Anterior cingulate cortex (tissue), 58 donors: ENCODE results near the gene TMEM256.

ENCODE experiments used
- DNase-seq, 58 donors: peaks; one replicate each; lab custom pipeline; 2025; lab: John Stamatoyannopoulos, UW

TMEM256 gene

GRCh38 chr17:7403977-7404736, at the start of gene TMEM256:
Gene TMEM256, minus strand, starts transcription at chr17:7404097. Its CDS starts 13 bp downstream, at chr17:7404084.
- DNase-seq = peak; percentile 88 to 100 (median 99)

- DNase-seq = no peak
Measured at GRCh38 chr17:7448461-7448860, 44.6 kb upstream of the TMEM256 start.

GRCh38 chr17:7445619-7445968, 41.7 kb upstream of the TMEM256 start:
- DNase-seq = no peak

DNA sequence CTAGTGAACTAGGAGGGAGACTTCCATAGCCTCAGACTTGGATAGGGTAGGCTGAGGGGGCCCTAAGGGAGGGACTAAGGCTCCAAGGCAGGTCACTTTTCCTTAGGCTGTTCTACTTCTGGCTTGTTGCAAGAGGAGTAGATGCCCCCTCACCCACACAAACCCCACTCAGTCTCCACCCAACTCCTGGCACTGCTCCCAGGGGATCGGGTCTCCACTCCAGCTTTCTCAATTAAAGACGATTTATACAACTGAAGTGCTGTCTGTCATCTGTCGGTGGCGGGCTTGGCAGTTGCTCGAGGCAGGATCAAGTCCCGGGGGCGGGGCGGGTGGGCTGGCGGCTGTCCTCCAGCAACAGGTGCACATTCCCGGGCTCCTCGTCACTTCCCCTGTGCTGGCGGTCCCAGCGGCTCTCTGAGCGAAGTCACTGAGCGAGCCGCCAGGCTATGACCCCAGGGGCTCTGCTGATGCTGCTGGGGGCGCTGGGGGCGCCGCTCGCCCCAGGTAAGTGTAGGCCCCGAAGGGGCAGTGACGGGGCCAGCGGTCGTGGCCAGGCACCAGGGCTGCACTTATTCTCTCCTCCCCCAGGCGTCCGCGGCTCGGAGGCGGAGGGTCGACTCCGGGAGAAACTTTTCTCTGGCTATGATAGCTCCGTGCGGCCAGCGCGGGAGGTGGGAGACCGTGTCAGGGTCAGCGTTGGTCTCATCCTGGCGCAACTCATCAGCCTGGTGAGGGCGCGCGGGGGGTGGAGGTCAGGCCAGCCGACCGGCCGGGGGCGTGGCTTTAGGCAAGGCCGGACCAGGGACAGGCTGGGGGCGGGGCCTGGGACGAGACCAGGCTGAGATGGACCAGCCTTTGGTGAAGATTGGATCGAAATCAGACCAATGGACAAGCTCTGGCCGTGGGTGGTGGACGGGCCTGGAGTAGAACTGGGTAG, 41.1 kb upstream of the TMEM256 start, which contains the start of gene CHRNB1:
Gene CHRNB1, plus strand, starts transcription at position 380 of the 937 bp plus-strand sequence. Its CDS starts 67 bp downstream, at position 447.
- peak in 49 of 58 donors; percentile 11 to 84 (median 56) for DNase-seq

DNA sequence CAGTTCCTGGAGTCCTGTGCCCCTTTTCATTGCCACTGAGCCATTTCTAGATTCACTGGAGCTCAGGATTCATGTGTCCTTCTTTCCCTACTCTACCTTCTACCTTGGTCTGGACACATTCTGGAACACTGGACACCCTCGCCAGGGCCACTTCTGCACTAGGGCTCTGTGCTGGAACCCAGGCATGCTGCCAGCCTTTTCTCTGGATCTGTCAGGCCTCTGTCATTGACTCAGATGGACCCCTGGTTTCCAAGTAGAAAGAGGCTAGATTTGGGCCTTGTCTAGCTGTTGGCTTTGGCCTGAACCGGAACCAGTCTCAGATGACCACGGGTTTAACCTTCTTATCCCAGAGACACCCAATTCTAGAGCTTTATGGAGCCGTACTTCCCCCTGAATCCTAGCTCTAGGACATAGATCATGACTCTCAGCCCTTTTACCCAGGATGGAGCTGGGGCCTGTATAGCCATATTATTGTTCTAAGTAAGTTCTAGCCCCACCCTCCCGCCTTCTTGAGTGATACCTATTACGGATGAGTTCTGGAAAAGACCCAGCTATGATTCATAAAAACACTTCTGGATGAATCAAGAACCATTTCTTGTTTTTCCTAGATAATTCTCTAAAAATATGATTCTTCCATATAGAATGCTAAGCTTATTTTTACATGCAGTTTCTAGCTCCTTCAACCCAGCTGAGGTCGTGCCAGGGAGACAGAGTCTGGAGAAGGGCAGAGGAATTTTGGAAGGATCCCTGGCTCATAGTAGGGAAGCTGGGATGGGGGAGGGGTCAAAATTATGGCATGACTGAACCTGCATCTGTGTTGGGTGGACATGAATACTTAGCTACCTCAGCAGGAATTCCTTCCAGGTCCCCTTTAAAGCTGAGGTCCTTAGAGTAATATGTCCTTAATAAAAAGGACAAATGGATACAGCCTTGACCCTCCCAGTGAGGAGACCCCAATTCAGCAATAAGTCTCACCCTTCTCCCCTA, 39.9 kb upstream of the TMEM256 start:
- DNase-seq = no peak

GRCh38 chr17:7442142-7442541, 38.2 kb upstream of the TMEM256 start:
- DNase-seq = no peak

GRCh38 chr17:7441266-7441665, 37.4 kb upstream of the TMEM256 start:
- no peak for DNase-seq

GRCh38 chr17:7440834-7441195, 36.9 kb upstream of the TMEM256 start:
- DNase-seq = peak in 18 of 58 donors; percentile 5 to 54 (median 24)

DNA sequence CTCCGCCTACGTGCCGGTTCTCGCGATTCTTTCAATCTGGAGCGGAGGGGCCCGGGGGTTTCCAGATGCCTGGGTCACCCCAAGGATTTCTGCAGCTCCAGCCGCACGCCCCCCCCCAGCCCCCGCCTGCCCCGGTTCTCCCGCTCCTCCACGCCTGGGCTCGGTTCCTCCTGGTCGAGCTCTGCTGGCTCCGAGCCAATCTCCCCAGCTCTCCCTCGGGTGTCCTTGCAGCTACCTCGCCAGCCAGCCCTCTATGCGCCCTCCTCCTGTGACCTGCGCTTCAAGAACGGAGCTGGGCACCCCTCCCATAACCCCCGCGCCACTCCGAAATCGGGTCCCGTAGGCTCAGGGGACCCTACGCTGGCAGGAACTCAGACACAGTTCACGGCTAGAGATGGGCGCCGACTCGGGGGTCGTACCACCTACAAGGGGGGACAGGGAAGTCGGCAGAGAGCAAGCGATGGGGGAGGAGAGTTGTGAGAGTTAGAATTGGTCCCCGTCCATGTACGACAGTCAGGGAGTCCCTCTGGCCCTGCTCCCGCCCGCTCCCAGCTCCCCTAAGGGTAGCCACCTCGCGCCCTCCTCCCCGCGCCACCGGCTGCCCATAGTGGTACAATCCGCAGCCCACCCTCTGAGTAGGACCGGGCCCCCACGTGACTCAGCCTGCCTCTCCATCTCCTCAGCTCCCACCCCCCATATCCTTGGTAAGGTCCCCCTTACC, 36.4 kb upstream of the TMEM256 start:
- peak in 14 of 58 donors; percentile 7 to 55 (median 24) for DNase-seq

DNA sequence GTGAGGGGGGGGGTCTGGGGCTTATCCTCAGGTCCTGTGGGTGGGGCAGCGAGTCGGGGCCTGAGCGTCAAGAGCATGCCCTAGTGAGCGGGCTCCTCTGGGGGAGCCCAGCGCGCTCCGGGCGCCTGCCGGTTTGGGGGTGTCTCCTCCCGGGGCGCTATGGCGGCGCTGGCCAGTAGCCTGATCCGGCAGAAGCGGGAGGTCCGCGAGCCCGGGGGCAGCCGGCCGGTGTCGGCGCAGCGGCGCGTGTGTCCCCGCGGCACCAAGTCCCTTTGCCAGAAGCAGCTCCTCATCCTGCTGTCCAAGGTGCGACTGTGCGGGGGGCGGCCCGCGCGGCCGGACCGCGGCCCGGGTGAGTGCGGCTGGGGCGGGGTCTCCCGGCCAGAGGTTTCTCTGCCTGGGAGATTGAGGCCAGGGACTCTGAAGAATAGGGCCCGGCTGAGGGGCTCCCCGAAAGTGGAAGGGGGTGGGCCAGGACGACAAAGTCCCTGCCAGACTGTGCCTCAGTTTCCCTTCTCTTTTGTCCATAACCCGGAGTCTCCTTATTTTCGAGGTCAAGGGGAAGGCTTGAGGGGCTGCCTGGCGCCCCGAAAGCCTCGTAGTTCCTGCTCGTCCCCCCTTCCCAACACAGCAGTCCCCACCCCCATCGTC, 35.7 kb upstream of the TMEM256 start, which contains the start of gene FGF11:
Gene FGF11, plus strand, starts transcription at position 51 of the 651 bp plus-strand sequence. Its CDS starts 109 bp downstream, at position 160.
- no peak for DNase-seq

GRCh38 chr17:7438656-7439460, 35.0 kb upstream of the TMEM256 start:
- no peak for DNase-seq

DNA sequence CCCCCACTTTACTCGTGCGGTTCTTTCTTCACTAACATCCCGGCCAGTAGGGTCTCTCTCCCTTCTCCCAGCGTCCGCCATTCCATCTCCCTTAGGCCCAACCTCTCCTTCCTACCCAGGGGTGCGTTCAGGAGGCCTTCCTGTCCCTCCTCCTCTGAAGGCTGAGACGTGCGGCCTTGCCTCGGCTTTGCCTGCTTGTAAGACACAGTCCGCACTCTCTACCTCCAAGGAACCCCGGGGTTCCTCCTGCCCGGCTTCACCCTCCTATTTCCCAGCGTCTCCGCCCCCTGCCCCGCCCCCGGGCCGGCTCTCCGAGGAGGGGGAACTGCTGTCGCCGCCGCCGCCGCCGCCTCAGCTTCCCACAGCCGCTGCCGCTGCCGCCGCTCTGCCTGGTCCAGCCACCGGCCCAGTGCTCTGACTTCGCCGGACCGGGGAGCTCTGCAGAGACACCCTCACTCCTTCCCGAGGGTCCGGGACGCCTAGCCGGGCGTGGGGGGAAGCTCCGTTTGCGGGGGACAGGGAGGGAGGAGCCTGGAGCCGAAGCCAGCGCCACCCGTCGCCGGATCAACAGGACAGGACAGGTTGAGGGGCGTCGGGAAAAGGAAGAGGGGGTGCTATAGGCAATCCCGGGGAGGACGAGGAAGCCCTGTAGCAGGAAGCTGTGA, 34.2 kb upstream of the TMEM256 start:
- peak in 45 of 58 donors; percentile 18 to 68 (median 43) for DNase-seq

DNA sequence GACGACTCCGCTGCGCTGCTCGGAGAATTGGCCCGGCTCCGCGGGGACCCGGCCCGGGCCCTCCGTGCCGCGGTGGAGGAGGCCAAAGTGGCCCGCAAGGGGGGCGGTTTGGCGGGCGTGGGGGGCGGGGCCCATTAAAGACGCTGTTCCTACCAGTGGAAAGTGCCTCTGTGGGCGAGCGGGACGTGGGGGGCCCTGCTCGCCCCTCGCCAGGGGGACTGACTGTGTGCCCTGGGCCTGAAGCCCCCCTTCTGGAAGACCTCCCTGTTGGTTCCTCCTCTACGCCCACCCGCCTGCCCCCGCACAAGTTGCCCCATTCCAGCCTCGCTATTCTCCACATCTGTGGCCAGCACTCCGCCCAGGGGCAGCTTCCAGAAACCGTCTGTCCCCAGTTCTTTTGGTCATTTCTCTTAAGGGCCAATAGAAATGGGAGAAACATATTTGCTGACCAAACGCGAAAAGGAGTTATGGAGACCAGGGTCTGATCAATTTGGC, 33.5 kb upstream of the TMEM256 start:
- DNase-seq = no peak

GRCh38 chr17:7436556-7437368, 32.9 kb upstream of the TMEM256 start:
- peak in 48 of 58 donors; percentile 25 to 76 (median 55) for DNase-seq

GRCh38 chr17:7435676-7436555, 32.0 kb upstream of the TMEM256 start:
- DNase-seq = peak in 1 of 58 donors; percentile 31
